Panc1 (cell line): Measurements from ENCODE around the gene PEX10. TPM values are rescaled to one million over a fixed set of nuclear protein-coding genes. Genes with fewer than 3 reads are reported as not detected.

Experiments
- ATAC-seq: fragments of 200-7000 bp; cut with Tn5 transposase; 2 replicates; pipeline ENCODE4 v1.9.1; 2020; ENCODE audit warnings: mild to moderate bottlenecking, moderate library complexity
- BruUV-seq: library from RNA; stranded (reverse); fragments of 400-500 nt; replicated peaks from 2 replicates; lab custom pipeline; 2021; lab: Mats Ljungman, UMichigan
- CTCF ChIA-PET: fragments of 300-600 bp; sonication (Branson Sonifier 250); formaldehyde crosslinking; loops from one replicate; lab custom pipeline; 2022; ENCODE audit warnings: antibody characterized with exemption; lab: Charles Lee
- POLR2A ChIA-PET: fragments of 300-600 bp; sonication (Branson Sonifier 250); formaldehyde crosslinking; loops from one replicate; lab custom pipeline; 2022; ENCODE audit warnings: antibody characterized with exemption; lab: Charles Lee
- DNase-seq: peaks from one replicate; pipeline ENCODE4 v3.0.0-alpha.2; 2010; ENCODE audit warnings: low read depth, low spot score
- H3K27ac ChIP-seq: 2 replicates; pipeline ENCODE4 v1.5.1; 2011; ENCODE audit warnings: mild to moderate bottlenecking, low read length, inconsistent platforms
- H3K27me3 ChIP-seq: fragments of 200-500 bp; sonication (Bioruptor generic); 2 replicates; pipeline ENCODE4 v1.6.0; 2014; ENCODE audit warnings: low read length, inconsistent platforms; ENCODE audit not compliant: control insufficient read depth, insufficient read depth
- H3K36me3 ChIP-seq: fragments of 200-500 bp; sonication (Bioruptor generic); 2 replicates; pipeline ENCODE4 v1.5.1; 2014; ENCODE audit warnings: inconsistent platforms, mild to moderate bottlenecking, low read length, moderate library complexity; ENCODE audit not compliant: control insufficient read depth, insufficient read depth
- H3K4me1 ChIP-seq: 2 replicates; pipeline ENCODE4 v1.5.1; 2011; ENCODE audit warnings: inconsistent platforms, mild to moderate bottlenecking, low read length, moderate library complexity; ENCODE audit not compliant: control insufficient read depth, insufficient read depth
- H3K4me3 ChIP-seq, 2 experiments: 2 replicates each; pipeline ENCODE4 v1.5.1; 2011 to 2012; ENCODE audit warnings: low read depth in 2 of 2, low read length in 2 of 2, mild to moderate bottlenecking in 2 of 2, inconsistent platforms in 1 of 2, moderate library complexity in 1 of 2
- H3K9me3 ChIP-seq: fragments of 200-500 bp; sonication (Bioruptor generic); 2 replicates; pipeline ENCODE4 v1.5.1; 2014; ENCODE audit warnings: low read depth, mild to moderate bottlenecking, inconsistent platforms, low read length, moderate library complexity; ENCODE audit not compliant: control insufficient read depth, insufficient read depth
- POLR2AphosphoS5 ChIP-seq: IDR thresholded peaks from 2 replicates; pipeline ENCODE4 v1.6.1; 2012; ENCODE audit warnings: mild to moderate bottlenecking, low read depth, low read length, moderate library complexity
- SIN3A ChIP-seq: IDR thresholded peaks from 2 replicates; pipeline ENCODE4 v1.6.1; 2012; ENCODE audit warnings: low read depth, mild to moderate bottlenecking, low read length, moderate library complexity, borderline replicate concordance; ENCODE audit not compliant: insufficient read depth
- TCF7L2 ChIP-seq: IDR thresholded peaks from 2 replicates; pipeline ENCODE4 v1.6.1; 2011; ENCODE audit warnings: mild to moderate bottlenecking, low read depth, low read length, inconsistent platforms
- in situ Hi-C: cut with HindIII; loops from 2 replicates; pipeline ENCODE4 v1.10.0; 2016; ENCODE audit warnings: low sequenced_read_pairs, low pct_unique_long_range_greater_than_20kb
- intact Hi-C: fragments of 100-400 bp; cut with micrococcal nuclease; formaldehyde crosslinking; loops from one replicate; pipeline ENCODE4 v1.10.0; 2022; ENCODE audit not compliant: unreplicated experiment
- total RNA-seq: library from RNA; stranded (reverse); gene quantifications from one replicate; pipeline ENCODE4 v1.2.1, GENCODE V29; 2021; ENCODE audit not compliant: unreplicated experiment
- TF ChIP-seq, protein P1 (sequence below): fragments of 450-650 bp; IDR thresholded peaks from 2 replicates; pipeline ENCODE4 v1.5.1; 2017; ENCODE audit warnings: mild to moderate bottlenecking
- TF ChIP-seq, protein P2 (sequence below), 2 experiments: IDR thresholded peaks; 2 replicates each; pipeline ENCODE4 v1.6.1; 2011 to 2012; ENCODE audit warnings: low read depth in 2 of 2, control low read depth in 1 of 2, low read length in 1 of 2, mild to moderate bottlenecking in 1 of 2, moderate library complexity in 1 of 2; ENCODE audit not compliant: insufficient read depth in 1 of 2

PEX10 gene
- total RNA-seq, 1 experiment from 2014 or later, result 49.8 TPM

DNA sequence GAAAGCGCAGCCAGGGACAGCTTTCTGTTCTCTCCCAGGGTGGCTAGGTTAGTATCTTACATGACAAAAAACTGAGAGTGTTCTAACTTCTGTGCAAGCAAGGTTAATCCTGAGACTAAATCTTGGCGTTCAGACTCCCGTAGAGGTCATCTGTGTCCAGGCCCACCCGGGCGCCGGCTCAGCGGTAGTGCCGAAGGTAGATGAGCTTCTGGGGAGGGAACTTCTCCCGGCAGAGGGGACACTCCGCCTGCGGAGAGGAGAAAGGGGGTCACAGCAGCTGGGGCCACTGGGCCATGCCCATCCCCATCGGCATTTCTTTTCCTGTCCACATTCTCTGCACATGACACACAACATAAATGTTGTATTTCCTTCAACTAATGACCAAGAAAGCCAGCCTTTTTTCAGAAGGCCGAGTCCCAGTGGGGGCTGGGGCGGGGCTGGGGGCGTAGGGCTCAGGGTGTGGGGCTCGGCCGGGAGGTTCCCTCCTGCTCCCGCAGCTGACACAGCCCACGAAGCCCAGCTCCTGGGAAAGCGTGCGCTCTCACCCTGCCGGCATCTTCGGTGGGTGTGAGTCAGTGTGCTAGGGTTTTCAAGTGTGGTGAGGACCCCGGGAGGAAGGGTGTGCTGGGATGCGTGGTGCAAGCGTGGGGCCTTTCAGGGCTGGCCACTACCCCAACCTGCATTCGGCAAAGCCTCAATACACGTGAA, 6.6 kb downstream of the PEX10 start:
- Histone ChIP-seq H3K4me1 (peaks cover 22% of the 10 kb centered on the region), H3K4me3 (no peak overlapping the region), H3K27me3 (no peaks in the 10 kb centered on the region), H3K36me3 (peaks cover 13% of the 10 kb centered on the region), H3K27ac (peak overlapping the region; percentile 18; the same call in 1 of the 2 replicates), H3K9me3 (no peaks in the 10 kb centered on the region)
- peak; percentile 7; the same call in 1 of the 2 replicates for ATAC-seq
- in situ Hi-C loops (no loop called here), intact Hi-C loops (no loop called here)
- DNase-seq, result no peak
- TF ChIP-seq, protein P1, sequence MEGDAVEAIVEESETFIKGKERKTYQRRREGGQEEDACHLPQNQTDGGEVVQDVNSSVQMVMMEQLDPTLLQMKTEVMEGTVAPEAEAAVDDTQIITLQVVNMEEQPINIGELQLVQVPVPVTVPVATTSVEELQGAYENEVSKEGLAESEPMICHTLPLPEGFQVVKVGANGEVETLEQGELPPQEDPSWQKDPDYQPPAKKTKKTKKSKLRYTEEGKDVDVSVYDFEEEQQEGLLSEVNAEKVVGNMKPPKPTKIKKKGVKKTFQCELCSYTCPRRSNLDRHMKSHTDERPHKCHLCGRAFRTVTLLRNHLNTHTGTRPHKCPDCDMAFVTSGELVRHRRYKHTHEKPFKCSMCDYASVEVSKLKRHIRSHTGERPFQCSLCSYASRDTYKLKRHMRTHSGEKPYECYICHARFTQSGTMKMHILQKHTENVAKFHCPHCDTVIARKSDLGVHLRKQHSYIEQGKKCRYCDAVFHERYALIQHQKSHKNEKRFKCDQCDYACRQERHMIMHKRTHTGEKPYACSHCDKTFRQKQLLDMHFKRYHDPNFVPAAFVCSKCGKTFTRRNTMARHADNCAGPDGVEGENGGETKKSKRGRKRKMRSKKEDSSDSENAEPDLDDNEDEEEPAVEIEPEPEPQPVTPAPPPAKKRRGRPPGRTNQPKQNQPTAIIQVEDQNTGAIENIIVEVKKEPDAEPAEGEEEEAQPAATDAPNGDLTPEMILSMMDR, result no peak
- TF ChIP-seq SIN3A, result no peak
- no peak for TF ChIP-seq TCF7L2
- no peak; the same call in 1 of the 2 replicates for TF ChIP-seq POLR2AphosphoS5
- TF ChIP-seq, protein P2, sequence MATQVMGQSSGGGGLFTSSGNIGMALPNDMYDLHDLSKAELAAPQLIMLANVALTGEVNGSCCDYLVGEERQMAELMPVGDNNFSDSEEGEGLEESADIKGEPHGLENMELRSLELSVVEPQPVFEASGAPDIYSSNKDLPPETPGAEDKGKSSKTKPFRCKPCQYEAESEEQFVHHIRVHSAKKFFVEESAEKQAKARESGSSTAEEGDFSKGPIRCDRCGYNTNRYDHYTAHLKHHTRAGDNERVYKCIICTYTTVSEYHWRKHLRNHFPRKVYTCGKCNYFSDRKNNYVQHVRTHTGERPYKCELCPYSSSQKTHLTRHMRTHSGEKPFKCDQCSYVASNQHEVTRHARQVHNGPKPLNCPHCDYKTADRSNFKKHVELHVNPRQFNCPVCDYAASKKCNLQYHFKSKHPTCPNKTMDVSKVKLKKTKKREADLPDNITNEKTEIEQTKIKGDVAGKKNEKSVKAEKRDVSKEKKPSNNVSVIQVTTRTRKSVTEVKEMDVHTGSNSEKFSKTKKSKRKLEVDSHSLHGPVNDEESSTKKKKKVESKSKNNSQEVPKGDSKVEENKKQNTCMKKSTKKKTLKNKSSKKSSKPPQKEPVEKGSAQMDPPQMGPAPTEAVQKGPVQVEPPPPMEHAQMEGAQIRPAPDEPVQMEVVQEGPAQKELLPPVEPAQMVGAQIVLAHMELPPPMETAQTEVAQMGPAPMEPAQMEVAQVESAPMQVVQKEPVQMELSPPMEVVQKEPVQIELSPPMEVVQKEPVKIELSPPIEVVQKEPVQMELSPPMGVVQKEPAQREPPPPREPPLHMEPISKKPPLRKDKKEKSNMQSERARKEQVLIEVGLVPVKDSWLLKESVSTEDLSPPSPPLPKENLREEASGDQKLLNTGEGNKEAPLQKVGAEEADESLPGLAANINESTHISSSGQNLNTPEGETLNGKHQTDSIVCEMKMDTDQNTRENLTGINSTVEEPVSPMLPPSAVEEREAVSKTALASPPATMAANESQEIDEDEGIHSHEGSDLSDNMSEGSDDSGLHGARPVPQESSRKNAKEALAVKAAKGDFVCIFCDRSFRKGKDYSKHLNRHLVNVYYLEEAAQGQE (IDR thresholded peaks at IDR 0.05; ENCODE audit: insufficient read depth in 1 of 2, low read depth in 2 of 2, low read length in 1 of 2), result no peak
- POLR2A ChIA-PET, result no interaction called here
- no TSS peak for BruUV-seq
- CTCF ChIA-PET, result no interaction called here

DNA sequence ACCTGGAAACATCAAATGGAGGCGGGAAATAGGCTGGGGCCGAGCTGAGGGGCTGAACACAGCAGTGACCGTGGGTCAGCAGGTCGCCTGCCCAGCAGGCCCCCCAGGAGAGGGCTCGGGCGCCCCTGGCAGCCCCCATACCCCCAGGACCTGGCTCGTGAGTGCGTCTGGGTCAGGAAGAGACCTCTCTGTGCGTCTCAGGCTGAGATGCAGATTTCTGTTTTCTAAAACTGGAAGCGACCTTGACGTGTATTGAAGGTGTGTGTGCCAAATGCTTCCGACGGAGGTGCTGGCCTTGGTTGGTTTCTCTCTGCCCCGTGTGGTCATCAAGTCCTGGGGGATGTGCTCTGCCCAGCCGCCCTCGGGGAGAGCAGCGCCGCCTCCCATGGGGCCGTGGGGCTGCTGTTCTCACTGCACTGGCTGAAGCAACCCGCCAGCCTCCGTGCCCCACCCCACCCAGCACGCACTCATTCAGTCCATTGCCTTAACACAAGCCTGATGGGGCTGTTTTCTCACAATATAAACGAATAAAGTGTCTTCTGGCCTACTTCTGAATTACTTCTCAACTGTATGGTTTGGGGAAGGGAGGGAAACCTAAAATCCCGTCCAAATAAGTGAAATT, 7.4 kb downstream of the PEX10 start:
- no peaks in the 10 kb centered on the region for H3K9me3 ChIP-seq
- ChIA-PET POLR2A (no interaction called here), CTCF (no interaction called here)
- ATAC-seq (peak; percentile 44), DNase-seq (no peak)
- BruUV-seq, result TSS peak; percentile 79
- H3K4me1 ChIP-seq, result peaks cover 22% of the 10 kb centered on the region
- in situ Hi-C loops, result no loop called here
- intact Hi-C loops, result no loop called here
- H3K27ac ChIP-seq, result peak overlapping the region; percentile 18; the same call in 1 of the 2 replicates
- TF ChIP-seq, protein P2 (IDR thresholded peaks at IDR 0.05; ENCODE audit: insufficient read depth in 1 of 2, low read depth in 2 of 2, low read length in 1 of 2), result 0 out of 4 replicates have a peak, but pooled peaks of 1 of the 2 experiments have one; percentile 26
- TF ChIP-seq, protein P1, result no peak
- peak; percentile 47 for TF ChIP-seq POLR2AphosphoS5
- peaks cover 16% of the 10 kb centered on the region for H3K36me3 ChIP-seq
- no peaks in the 10 kb centered on the region for H3K27me3 ChIP-seq
- H3K4me3 ChIP-seq, result no peak overlapping the region
